ENCODE data around the gene MTRF1L. TPM values are rescaled to one million over a fixed set of nuclear protein-coding genes. Genes with fewer than 3 reads are reported as not detected.

MTRF1L gene
- total RNA-seq, 1 donor from 2014 or later: 23.8 TPM

DNA sequence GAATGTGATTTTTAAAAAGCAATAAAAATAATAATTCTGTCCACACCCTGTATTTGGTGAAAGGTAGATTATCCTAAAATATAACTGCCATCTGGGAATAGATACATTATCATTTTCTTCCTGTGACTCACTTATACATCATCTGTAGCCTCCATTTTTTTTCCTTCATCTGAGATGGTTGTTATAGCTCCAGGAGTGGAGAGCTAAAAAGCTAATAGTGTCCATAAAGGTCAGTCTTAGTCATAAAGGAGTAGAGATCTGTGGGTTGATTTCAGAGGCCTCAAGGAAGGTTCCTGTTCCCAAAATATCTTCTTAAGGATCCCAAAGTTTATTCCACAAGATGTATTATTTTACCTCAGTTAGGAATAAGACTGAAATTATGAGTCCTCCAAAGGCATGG is 60.8 kb downstream of the MTRF1L start:
- no peak for DNase-seq (ENCODE audit: low spot score)
- intact Hi-C loops (cut with DNase I): no loop called here

Other genes with a start within 250 kb of the MTRF1L start
- gene FBXO5, start 19.7 kb downstream of the MTRF1L start, total RNA-seq: 2.1 TPM
- gene RGS17, start 128.6 kb upstream of the MTRF1L start, total RNA-seq: 0.43 TPM